Fibroblast of the conjunctiva (primary cell): ENCODE data around the gene PRKCA.
A peak's percentile ranks its signal among the peaks of the same experiment; 100 is the strongest.
"Not testable (repeated sequence)": the region's sequence is repeated elsewhere in the genome, so short reads cannot be mapped to it uniquely, and the experiment has no call there.

Experiments used
- DNase-seq: peaks from one replicate; pipeline ENCODE4 v3.0.0-alpha.2; 2010; ENCODE audit warnings: low read depth

PRKCA gene

DNA sequence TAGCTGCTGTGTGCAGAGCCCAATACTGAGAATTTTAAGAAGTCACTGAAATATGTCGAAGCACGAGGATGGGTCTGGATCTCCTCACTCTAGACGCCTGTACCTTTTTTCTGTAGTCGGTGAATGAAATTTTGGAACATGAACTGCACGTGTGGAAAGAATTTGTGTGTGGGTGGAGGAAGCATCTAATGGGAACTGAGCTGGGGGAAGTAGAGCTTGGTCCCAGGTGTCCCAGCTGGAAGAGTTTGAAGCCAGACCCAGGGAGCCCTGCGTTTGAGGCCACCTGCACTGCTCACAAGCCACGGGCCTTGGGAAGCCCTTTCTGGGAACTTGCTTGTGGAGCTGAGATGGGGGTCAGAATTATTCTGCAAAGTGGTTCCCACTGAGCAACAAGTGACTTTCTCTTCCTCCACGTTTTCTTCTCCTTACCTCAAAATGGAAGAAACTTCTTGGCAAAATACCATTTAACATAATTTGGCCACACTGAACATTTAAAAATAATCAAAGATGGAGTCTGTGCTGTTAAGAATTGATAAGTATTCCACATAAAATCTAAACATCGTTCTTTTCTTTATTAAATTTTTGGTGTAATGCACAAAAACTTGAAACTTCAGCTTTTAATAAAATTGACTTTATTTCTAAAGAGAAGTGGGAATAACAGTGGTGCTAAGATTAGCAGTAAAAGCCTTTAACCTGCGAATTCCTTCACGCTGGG lies 163.8 kb downstream of the PRKCA start:
- DNase-seq: no peak

DNA sequence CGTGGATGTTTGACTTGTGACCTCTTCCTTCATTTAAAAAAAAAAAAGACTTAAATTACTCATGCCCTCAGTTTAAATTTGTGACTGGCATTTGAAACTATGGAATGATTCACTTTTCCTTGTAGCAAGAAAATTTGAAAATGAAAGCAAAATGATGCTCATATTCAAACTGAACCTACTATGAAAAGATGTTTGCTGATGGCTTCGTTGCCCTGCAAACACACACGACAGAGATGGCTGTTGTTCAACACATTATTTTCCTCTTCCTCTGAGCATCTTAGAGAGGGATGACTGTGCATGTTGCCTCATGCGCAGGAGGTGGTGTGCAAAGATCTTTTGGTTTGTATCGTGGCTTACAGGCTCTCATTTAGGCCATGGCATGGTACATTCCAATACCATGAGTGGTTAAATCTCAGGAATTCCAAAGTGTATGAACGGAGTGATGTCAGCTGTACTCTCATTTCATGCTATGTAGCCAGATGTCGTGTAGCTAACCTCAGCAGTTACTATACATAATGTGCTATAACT lies 164.5 kb downstream of the PRKCA start:
- peak; percentile 99 for DNase-seq

DNA sequence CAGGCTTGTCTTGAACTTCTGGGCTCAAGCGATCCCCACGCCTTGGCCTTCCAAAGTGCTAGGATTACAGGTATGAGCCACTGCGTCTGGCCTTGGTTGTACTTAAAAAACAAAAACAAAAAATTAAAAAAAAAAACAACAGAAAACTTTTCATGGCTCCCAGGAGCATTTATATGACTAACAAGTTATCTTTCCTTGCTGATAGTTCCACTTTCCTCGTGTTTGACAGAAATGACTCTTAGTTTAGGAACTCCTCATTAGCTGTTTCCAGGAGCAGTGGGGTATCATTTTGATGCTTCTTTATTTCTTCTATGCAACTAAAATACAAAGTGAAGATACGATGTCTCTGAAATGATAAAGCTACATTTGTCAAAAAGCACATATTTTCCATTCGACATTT lies 165.4 kb downstream of the PRKCA start:
- DNase-seq: no peak

DNA sequence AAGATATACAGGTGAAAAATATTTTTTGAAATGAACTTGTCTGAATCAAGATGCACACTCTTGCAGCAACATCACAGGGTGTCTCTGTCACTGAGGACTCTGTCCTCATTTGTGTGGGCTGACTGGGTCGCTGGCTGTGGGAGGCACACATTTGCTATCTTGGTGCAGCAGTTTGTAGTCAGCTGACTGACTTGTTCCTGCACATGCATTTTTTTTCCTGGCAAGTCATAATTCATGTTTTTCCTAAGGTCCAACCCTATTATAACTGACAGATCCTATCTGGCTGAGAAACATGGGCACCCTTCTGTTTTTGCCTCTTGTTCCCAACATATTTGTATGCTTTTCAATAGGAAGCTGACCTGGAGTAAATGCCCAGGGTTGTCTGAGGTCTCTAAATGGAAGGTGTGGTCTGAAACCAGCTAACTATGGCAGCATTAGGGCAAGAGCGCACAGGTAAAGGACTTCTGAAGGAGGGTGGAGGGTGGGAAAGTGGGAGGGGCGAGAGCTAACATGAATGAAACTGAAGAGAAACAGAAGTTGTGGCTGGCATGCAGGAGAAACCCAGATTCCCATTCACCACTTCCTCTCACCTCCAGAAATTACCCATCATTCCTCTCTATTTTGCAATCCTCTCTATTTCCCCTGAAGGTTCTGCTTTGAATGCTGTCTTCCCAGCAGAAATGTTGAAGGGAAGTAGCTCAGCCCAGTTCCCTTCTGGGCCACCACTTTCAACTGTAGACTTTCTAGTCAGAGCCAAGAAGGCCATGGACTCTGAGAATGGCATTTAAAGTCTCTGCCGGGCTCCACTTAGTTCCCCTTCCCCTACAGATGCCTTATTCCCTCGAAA lies 166.1 kb downstream of the PRKCA start:
- no peak for DNase-seq

DNA sequence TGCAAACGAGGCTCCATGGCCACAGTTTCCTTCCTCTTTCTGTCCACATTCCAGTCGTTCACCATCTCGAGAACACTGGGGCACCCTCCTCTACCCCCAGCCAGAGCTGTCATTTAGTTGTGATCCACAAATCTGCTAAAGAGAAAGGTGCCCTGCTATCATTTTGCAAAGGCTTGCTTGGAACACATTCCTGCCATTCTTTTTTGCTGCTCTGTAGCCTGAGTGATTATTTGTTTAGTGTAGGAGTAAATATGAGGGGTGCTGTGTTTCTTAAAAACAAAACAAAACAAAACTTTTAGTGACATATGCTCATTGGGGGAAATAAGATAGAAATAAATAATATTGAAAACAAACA lies 166.7 kb downstream of the PRKCA start:
- DNase-seq: no peak

DNA sequence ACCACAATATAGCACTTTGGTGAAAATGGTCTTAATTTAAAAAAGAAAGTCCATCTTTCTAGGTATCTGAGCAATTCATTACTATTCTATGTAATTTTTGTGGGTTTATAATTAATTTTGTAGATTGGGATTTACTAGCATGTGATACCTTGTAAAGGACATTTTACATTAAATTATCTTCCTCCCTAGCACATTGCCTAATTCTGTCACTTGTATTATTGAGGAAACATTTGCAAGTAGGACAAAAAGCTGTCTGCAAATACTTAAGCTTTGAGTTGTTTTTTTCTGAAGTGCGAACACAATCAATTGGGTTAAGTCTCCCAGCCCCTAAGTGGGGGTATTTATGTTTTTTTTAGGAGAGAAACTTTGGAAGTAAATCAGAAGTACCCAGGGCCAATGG lies 167.0 kb downstream of the PRKCA start:
- DNase-seq: no peak

DNA sequence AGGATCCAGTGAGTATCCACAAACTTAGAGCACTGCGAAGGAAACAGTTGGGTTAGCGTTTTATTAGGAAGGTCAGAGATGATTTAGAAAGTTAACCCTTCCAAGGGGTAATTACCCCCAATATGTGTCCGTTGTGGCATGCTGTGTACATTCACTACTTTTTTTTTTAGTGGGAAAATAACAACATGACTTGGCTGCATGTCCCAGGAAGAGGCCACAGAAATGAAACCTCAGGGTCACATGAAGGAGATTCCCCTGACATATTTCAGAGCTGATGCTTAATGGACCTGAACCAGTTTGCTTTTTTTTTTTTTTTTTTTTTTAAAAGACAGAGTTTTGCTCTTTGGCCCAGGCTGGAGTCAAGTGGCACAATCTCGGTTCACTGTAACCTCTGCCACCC lies 167.5 kb downstream of the PRKCA start:
- no peak for DNase-seq

DNA sequence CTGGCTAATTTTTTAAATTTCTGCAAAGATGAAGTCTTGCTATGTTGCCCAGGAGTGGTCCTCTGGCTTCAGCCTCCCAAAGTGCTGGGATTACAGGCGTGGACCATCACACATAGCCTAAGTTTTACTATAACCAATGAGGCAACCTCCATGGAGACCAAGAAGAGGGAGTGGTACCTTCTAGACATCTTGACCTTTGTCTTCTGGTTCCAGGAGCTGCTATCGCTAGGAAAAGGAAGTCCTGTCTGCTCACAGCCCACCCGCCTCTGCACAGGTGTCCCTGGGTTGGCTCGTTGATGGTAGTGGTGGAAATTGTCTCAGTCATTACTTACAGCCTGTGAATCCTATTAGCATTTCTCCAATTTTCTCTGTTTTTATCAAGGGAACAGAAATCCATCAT lies 169.7 kb downstream of the PRKCA start:
- no peak for DNase-seq

DNA sequence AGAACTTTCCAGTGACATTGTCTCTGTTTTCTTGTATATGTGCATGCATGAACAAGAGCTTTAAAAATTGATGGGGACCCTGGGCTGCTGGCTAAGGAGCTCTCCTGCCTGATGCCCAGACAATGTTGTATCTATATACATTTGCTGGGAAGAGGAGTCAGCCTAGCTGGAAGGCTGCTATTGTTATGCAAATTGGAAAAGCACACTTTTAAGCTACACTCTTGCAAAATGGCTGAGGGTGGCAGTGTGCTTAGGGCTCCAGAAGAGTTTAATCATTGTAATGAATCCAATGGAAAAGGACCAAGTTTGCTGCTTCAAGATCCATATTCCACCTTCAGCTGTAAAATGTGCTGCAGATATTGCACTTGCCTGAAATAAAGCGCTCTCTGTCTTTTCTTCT lies 171.8 kb downstream of the PRKCA start:
- DNase-seq: no peak

DNA sequence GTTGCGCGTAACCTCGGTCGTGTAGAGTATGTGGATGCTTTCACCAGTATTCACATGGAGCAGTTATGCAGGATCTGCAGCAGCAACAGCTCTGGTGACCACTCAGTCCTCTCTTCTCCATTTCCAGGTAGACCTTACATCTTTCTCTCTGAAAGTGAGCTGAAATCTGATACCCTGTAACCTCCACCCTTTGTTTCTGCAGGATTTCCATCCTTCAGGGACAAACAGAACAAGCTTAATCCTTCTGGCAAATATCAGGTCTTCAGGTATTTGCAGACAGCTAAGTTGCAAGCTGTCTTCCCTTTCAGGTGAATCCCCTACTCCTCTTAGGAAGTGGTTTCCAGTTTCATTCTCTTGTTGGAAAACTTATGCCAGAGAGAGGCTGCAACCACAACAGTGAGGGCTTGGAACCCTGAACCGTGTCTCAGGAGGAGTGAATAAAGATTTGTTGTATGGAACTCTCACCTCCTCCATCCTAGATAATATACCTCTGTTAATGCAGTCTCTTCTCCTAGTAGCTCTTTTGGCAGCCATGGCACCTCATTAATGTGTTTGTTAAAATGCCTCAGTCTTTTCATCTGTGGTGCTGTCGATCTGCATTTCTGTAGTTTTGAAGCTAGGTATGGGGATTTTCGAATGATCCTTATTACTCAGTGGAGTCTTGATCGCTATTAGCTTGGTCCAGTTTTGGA lies 172.5 kb downstream of the PRKCA start:
- no peak for DNase-seq

DNA sequence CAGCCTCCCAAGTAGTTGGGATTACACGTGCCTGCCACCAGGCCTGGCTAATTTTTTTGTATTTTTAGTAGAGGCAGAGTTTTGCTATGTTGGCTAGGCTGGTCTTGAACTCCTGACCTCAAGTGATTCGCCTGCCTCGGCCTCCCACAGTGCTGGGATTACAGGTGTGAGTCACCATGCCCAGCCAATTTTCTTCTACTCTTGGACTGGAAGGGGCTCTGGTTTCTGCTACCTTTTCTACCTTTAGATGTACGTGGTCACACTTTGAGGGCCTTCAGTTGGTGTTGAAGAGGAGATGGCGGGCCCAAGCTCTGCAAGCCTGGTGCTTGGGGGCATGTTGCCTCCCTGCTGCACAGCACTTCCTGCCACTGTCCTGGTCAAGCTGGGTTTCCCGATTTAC lies 173.6 kb downstream of the PRKCA start:
- DNase-seq: no peak

DNA sequence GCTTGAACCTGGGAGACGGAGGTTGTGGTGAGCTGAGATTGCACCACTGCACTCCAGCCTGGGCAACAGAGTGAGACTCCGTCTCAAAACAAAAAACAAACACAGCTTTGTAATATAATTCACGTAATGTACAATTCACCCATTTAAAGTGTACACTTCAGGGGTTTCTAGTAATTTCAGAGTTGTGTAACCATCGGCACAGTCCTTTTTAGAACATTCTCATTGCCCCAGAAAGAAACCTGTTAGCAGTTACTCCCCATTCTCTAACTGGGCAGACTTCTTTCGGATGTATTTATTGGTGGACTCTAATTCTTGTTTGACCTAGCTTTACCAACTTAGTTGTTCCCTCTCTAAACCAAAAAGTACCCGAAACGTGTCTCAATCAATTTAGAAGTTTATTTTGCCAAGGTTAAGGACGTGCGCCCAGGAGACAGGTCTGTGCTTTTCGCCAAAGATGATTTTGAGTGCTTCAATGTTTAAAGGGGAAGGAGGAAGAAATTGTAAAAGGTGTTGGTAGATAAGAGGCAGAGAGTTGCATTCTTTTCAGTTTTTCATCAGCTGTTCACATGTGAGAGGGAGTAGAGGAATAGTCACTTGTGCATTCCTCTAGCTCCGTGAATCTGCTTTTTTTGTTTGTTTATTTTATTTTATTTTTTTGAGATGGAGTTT lies 175.3 kb downstream of the PRKCA start:
- no peak for DNase-seq

DNA sequence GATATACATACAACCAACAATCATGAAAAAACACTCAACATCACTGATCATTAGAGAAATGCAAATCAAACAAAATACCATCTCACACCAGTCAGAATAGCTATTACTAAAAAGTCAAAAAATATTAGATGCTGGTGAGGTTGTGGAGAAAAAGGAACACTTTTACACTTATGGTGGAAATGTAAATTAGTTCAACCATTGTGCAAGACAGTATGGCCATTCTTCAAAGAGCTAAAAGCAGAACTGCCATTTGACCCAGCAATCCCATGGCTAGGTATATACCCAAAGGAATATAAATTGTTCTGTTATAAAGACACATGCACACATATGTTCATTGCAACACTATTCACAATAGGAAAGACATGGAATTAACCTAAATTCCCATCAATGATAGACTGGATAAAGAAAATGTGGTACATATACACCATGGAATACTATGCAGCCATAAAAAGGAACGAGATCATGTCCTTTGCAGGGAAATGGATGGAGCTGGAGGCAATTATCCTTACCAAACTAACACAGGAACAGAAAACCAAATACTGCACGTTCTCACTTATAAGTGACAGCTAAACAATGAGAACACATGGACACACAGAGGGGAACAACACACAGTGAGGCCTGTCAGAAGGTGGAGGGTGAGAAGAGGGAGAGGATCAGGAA lies 176.9 kb downstream of the PRKCA start:
- DNase-seq: not testable (repeated sequence)

DNA sequence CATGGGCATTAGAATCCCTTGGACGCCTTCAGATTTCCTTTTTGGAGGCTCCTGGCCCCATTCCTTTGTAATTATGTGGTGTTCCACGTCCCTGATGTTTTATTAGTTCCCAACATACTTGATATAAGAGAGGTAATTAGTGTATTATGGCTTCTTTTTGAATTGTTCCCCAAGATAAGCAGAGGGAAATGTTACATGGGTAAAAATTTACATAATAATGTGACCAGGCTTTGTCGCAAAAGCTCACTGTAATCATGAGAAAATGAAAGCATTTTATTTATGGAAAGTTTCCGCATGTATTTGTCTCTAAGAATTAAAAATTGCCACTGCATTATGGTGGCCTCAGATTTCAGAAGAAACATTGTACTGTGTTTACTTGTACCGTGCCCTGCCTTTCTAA lies 177.8 kb downstream of the PRKCA start:
- DNase-seq: no peak

DNA sequence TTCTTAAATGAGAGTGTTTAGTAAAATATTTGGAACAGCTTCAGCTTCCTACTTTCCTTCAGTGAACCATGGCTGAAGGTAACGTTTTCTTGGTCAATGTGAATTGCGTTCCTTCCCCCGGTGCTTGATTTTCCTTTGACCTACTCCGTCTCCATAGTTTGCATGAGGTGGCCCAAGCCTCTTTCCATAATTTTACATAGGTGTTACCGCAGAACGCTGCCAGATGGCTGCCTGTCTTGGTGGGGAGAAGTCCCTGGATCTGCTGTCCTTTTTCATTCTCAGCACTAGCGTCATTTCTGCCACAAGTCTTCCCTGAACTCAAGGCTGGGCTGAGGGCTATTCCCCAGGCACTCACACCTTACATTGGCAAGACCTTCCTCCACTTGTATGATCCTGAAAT lies 178.4 kb downstream of the PRKCA start:
- no peak for DNase-seq

DNA sequence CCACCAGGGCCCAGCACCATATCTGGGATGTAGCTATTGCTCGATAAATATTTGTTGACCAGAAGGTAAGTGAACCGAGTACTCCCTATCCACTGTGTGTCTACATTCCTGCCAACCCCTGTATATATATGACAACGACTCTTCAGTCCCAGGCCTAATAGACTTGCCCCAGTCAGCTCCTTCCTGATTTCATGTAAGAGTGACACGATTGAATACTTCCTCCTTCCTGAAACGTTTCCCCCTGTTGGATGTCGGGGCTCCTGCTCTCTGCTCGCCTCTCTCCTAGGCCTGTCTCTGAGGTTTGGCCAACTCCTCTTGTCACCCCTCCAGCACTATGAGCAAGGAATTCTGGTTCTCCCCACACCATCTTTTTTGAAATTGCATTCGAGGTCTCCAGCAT lies 178.9 kb downstream of the PRKCA start:
- no peak for DNase-seq

DNA sequence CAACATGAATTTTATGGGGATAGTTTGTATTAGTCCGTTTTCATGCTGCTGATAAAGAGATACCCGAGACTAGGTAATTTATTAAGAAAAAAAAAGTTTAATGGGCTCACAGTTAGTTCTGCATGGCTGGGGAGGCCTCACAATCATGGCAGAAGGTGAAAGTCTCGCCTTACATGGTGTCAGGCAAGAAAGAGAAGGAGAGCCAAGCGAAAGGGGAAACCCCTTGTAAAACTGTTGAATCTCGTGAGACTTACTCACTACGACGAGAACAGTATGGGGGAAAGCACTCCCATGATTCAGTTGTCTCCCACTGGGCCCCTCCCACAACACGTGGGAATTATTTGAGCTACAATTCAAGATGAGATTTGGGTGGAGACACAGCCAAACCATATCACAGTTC lies 181.5 kb downstream of the PRKCA start:
- no peak for DNase-seq

DNA sequence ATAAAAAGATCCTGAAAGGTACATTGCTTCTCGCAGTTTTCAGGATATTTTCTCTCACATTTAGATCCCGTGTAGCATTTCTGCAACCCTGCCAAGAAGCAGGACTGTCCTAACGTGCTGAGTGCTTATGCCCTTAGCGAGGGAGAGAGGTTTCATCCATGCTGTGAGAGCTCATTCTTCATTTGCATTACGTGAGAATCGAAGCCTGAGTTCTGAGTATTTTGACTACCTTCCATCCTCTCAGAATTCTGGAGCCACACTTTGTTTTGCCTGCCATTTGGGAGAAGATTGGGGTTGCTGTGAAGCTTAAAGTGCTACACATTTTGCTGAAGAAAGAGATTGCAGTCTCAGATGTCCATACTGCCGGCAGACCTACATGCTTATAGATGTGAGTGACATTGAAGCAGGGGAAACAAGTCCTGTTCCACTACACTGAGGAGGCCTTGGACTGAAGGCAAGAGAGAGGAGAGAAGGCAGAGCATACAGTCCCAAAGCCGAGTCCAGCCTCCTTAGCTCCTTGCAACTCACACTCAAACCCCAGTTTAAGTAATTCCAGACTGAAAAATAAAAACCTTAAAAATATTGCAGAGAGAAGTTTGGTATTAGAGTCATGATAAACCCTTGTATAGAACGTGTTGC lies 183.0 kb downstream of the PRKCA start:
- DNase-seq: no peak

DNA sequence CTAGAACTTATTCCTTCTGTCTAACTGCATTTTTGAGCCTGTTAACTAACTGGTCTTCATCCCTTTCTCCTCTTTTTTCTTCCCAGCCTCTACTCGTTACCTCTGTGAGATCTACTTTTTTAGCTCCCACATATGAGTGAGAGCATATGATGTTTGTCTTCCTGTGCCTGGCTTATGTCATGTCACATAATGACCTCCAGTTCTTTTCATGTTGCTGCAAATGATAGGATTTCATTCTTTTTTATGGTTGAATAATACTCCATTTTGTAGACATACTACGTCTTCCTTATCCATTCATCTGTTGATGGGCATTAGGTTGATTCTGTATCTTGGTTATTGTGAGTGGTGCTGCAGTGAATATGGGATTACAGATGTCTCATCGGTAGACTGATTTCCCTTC lies 184.7 kb downstream of the PRKCA start:
- no peak for DNase-seq

DNA sequence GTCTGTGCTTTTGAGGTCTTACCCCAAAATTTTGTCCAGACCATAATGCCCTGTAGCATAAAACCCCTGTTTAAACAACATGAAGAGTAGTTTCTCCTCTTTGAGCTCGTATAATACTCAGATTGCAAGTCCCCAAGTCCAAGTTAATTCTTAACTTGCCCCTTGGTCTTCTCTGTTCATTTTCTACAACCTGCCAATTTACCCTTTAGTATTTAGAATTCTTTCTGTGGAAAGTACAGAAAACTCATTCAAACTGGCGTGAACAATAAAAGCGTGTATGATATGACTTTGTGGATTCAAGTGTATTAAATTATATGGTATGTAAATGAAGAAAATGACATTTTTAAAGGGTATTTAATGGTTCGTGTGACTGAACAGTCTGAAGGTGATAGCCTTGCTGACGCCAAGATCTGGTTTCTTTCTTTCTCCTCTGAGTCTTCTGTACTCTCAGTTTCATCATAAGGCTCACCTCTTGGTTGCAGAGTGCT lies 185.6 kb downstream of the PRKCA start:
- DNase-seq: no peak

DNA sequence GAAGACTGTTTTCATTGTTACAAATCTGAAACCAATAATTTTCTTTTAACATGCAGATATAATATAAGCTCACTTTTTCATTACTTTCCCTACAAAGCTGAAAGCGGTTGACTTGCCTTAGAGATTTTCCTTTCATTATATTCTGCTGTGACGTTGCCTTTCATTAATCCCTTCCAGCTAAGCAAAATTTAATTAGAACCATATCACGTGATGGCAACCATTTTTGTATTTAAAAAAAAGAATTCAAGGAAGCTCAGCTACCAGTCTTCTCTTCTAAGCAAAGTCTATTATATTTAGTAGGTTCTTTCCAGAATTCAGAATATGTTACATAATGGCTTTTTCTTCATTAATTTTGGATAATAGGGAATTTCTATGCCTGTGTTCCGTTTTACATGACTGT lies 186.5 kb downstream of the PRKCA start:
- no peak for DNase-seq
